Measurements from ENCODE around the gene PRH1.

DNA sequence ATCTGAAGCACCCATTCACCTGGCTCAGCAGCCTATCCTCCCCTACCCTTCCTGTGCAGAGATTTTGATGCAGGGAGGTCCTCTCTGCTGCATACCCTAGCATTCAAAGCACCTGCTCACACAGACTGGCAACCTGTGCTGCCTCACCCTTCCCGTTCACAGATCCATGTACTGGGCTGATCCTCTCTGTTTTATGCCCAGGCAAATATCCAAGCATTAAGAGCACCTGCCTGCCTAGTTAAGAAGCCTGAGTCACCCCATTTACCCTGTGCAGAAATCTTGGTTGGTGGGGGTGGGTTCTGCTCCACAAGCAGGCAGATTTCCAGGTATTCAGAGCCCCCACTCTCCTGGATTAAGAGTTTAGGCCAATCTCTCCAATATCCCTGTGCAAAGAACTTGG, 16.9 kb upstream of the PRH1 start:
- TF ChIP-seq POLR2A (IDR thresholded peaks at IDR 0.05), result no peak
- TF ChIP-seq, protein P1, sequence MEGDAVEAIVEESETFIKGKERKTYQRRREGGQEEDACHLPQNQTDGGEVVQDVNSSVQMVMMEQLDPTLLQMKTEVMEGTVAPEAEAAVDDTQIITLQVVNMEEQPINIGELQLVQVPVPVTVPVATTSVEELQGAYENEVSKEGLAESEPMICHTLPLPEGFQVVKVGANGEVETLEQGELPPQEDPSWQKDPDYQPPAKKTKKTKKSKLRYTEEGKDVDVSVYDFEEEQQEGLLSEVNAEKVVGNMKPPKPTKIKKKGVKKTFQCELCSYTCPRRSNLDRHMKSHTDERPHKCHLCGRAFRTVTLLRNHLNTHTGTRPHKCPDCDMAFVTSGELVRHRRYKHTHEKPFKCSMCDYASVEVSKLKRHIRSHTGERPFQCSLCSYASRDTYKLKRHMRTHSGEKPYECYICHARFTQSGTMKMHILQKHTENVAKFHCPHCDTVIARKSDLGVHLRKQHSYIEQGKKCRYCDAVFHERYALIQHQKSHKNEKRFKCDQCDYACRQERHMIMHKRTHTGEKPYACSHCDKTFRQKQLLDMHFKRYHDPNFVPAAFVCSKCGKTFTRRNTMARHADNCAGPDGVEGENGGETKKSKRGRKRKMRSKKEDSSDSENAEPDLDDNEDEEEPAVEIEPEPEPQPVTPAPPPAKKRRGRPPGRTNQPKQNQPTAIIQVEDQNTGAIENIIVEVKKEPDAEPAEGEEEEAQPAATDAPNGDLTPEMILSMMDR (IDR thresholded peaks at IDR 0.05), result no peak

Measured in uterus (tissue), 2 donors.